ENCODE data around the gene CYP8B1. TPM values are rescaled to one million over a fixed set of nuclear protein-coding genes. Genes with fewer than 3 reads are reported as not detected.

The CYP8B1 gene, protein sequence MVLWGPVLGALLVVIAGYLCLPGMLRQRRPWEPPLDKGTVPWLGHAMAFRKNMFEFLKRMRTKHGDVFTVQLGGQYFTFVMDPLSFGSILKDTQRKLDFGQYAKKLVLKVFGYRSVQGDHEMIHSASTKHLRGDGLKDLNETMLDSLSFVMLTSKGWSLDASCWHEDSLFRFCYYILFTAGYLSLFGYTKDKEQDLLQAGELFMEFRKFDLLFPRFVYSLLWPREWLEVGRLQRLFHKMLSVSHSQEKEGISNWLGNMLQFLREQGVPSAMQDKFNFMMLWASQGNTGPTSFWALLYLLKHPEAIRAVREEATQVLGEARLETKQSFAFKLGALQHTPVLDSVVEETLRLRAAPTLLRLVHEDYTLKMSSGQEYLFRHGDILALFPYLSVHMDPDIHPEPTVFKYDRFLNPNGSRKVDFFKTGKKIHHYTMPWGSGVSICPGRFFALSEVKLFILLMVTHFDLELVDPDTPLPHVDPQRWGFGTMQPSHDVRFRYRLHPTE
- not detected in 2 replicates for total RNA-seq

DNA sequence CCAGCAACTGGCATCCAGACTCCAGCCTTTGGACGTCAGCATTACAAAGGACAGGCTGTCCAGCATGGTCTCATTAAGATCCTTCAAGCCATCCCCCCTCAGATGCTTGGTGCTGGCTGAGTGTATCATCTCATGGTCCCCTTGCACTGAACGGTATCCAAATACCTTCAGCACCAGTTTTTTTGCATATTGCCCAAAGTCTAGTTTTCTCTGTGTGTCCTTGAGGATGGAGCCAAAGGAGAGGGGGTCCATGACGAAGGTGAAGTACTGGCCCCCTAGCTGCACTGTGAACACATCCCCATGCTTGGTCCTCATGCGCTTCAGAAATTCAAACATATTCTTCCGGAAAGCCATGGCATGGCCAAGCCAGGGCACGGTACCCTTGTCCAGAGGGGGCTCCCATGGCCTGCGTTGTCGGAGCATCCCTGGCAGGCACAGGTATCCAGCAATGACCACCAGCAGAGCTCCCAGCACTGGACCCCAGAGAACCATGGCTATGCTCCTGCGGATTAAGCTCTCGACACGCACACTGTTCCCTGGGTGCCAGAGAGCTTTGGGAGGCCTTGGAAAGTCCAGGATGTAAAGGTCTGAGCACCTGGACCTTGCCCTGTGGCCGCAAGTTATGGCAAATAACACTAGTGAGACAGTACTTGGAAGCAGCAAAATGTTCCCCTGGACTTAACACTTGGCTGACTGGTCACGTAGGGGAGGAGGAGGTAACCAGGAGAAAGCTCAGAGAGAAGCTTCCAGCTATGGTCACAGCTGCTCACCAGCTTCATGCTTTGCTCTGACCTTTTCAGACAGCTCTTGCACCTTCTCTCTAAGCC lies at the start of gene CYP8B1:
TSS of gene CYP8B1 (minus strand) at position 555 of the 827 bp plus-strand sequence. CDS start at position 492, 63 bp downstream.

DNA sequence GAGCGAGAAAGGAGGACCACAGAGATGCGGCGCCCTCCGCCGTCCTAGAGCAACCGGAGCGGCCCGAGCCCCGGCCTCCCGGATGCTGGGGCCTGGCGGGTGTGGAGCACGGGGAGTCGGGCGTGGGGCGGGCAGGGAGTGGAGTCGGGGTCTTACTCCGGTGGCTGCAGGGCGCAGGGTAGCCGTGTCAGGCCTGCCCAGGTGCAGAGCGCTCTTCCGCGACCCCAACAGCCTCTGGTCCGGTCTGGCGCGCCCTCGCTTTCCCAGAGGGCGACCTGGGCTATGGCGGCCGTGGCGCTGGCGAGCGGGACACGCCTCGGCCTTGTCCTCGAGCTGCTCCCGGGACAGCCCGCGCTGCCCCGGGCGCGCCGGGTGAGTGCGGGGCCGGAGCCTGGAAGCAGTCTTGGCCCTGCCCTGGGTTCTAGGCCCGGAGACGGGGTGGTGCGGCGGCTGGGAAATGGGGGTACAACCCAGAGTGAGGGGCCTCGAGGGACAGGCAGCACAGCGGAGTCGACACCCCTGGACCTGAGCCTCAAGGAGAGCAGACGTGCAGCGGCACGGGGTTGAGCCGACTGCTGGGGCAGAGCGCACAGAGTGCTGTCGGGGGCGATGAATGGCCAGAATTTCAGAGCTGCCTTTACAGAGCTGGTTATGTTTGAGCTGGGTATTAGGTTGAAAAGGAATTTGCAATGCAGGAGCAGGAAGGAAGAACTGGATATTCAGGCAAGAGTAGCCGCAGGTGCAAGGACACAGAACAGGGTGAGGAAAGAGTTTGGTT lies 30.6 kb upstream of the CYP8B1 start, which contains the start of gene ZNF662:
TSS of gene ZNF662 (plus strand) at position 73 of the 778 bp plus-strand sequence. CDS start 1,973 bp downstream, outside the sequence.

Other genes with a start within 250 kb of the CYP8B1 start
- gene ZBTB47, start 222.2 kb downstream of the CYP8B1 start, total RNA-seq: 29.2 and 33.2 TPM in 2 replicates
- not detected in 2 replicates for gene KLHL40, start 190.3 kb downstream of the CYP8B1 start, total RNA-seq
- gene HHATL, start 173.1 kb downstream of the CYP8B1 start, total RNA-seq: not detected in 2 replicates
- gene CCDC13, start 102.6 kb downstream of the CYP8B1 start, total RNA-seq: 0.91 and 0.97 TPM in 2 replicates
- gene HIGD1A, start 71.4 kb downstream of the CYP8B1 start, total RNA-seq: 128 and 146 TPM in 2 replicates
- 0.13 and 0.32 TPM in 2 replicates for gene ACKR2, start 66.4 kb downstream of the CYP8B1 start, total RNA-seq
- 5.2 and 8.5 TPM in 2 replicates for gene ZNF662, start 30.3 kb upstream of the CYP8B1 start, total RNA-seq
- 0.78 and 1.3 TPM in 2 replicates for gene GASK1A, start 103.4 kb upstream of the CYP8B1 start, total RNA-seq
- gene POMGNT2, start 230.2 kb upstream of the CYP8B1 start, total RNA-seq: 6.5 and 8.8 TPM in 2 replicates